ENCODE results near the gene C1QTNF4.
"Not testable (repeated sequence)": the region's sequence is repeated elsewhere in the genome, so short reads cannot be mapped to it uniquely, and the experiment has no call there.

The C1QTNF4 gene

DNA sequence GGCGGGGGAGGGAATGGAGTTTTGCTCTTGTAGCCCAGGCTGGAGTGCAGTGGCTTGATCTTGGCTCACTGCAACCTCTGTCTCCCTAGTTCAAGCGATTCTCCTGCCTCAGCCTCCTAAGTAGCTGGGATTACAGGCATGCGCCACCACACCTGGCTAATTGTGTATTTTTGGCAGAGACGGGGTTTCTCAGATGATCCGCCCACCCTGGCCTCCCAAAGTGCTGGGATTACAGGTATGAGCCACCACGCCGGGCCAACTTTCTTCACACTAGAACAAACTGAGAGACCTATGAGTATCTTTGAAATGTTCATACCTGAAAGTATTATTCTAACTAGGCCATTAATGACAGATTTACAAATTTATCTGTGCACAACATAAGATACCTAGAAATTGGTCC lies 47.9 kb downstream of the C1QTNF4 start:
- DNase-seq; in situ Hi-C loops (cut with MboI; ENCODE audit: low pct_unique_long_range_greater_than_20kb, low sequenced_read_pairs): not testable (repeated sequence)

- in situ Hi-C loops (cut with MboI; ENCODE audit: low pct_unique_long_range_greater_than_20kb, low sequenced_read_pairs): no loop called here
- DNase-seq: no peak
These were observed 48.9 kb downstream of the C1QTNF4 start for GRCh38 chr11:47545298-47545697.

- in situ Hi-C loops (cut with MboI; ENCODE audit: low pct_unique_long_range_greater_than_20kb, low sequenced_read_pairs): no loop called here
- no peak for DNase-seq
These were observed 53.1 kb downstream of the C1QTNF4 start for GRCh38 chr11:47541070-47541469.

GRCh38 chr11:47539681-47540039 lies 54.6 kb downstream of the C1QTNF4 start:
- no peak for DNase-seq

More at GRCh38 chr11:47539681-47540039, 54.6 kb downstream of the C1QTNF4 start:
- in situ Hi-C loops (cut with MboI; ENCODE audit: low pct_unique_long_range_greater_than_20kb, low sequenced_read_pairs): no loop called here

Measured in KBM-7 (cell line).